ENCODE results near the gene CYFIP2.
"Not testable (repeated sequence)": the region's sequence is repeated elsewhere in the genome, so short reads cannot be mapped to it uniquely, and the experiment has no call there.

Gene CYFIP2

DNA sequence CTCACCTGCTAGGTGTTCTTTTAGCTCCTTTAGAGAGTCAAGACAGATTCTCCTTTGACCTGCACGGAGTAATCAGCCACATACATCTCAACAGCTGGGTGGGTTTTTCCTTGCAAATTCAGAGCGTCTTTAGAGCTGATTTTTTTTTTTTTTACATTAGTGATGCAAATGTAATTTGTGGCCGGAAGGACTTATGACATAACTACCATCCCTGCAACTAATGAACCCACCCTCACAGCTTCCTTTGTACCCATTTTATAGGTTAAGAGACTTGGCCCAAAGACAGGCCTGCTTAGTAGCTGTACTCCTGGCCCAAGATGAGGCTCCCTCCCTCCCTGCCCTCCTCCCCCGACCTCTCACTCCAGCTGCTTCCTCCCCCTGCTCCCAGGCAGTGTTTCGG lies 124.2 kb downstream of the CYFIP2 start:
- DNase-seq (ENCODE audit: low read depth in 2 of 2): no peak

DNA sequence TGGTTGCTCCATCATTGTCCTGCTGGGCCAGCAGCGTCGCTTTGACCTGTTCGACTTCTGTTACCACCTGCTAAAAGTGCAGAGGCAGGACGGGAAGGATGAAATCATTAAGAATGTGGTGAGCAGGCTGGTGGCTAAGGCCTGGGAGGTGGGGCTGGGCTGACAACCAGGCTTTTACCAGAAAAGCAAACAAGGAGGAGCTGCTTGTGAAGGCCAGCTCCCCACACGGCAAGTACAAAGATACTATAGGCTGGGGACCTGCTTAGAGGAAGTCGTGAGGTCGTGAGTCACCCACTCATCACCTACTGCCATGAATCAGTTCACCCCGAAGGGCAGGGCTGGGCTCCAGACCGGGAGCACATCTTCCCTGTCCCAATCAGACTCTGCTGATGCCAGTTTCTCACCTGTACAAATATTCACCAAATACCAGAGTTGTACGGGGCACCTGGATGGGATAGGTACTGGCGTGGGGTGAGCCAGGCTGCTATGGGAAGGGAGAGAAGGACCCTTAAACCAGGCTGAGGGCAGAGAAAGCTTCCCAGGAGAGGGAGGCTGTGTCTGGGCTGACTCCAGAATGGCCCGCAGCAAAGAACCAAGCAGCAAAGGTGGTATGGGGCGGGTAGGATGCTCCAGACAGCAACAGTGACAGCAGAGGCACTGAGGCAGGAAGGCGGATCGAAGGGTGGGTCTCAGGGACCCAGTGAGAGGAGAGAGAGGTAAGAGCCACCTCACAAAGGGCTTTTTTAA lies 124.8 kb downstream of the CYFIP2 start:
- peak; percentile 66 to 80 for DNase-seq (ENCODE audit: low read depth in 2 of 2)

DNA sequence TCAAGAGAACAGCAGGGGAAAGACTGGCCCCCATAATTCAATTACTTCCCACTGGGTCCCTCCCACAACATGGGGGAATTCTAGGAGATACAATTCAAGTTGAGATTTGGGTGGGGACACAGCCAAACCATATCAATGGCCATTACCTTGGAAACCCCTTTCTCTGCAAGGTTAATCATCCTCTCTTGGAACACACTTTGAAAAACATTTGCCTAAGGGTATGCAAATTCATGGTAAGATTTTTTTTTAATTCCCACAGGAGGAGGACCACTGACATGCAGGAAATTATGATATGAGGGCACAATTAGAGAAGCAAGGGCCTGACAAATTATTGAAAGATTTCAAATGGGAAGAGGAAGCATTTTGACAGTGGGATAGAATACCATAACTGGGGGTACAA lies 132.4 kb downstream of the CYFIP2 start:
- no peak for DNase-seq (ENCODE audit: low read depth in 2 of 2)

DNA sequence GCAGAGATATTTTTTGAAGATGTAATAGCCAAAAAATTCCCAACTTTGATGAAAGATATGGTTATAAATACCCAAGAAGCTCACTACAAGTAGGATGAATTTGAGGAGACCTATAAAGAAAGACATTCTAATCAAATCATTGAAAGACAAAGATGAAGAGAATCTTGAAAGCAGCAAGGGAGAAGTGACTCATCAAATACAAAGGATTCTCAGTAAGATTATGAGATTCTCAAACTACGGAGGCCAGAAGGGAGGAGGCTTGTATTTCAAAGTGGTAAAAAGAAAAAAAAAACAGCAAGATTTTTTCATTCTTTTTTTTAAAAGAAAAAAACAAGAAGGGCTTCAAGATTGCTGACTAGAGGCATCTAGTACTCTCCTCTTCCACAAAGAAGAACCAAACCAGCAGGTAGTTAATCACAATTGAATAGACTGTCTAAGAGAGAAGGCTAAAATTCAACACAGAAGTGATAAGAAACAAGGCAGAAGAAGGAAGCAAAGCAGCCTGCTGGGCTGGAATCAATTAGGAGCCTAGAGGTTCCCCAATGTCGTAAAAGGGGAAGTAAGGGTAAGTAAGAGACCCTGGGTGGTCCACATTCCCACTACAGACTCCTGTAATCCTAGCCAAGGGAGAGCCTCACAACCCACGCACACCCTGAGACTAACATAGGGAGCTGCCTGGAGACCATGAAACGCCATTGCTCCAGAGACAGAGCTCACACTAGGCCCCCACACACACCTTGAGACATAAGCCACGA lies 135.0 kb downstream of the CYFIP2 start:
- DNase-seq (ENCODE audit: low read depth in 2 of 2): no peak

DNA sequence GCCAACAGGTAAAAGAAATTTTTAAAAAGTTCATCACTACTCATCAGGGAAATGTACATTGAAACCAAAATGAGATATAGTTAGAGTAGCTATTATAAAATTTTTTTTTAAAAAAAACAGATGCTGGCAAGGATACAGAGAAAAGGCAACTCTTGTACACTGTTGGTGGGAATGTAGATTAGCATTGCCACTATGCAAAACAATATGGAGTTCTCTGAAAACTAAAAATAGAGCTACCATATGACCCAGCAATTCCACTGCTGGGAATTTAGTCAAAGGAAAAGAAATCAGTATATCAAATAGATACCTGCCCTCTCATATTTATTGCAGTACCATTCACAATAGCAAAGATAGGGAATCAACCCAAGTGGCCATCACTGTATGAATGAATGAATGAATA lies 149.9 kb downstream of the CYFIP2 start:
- no peak for DNase-seq (ENCODE audit: low read depth in 2 of 2)

DNA sequence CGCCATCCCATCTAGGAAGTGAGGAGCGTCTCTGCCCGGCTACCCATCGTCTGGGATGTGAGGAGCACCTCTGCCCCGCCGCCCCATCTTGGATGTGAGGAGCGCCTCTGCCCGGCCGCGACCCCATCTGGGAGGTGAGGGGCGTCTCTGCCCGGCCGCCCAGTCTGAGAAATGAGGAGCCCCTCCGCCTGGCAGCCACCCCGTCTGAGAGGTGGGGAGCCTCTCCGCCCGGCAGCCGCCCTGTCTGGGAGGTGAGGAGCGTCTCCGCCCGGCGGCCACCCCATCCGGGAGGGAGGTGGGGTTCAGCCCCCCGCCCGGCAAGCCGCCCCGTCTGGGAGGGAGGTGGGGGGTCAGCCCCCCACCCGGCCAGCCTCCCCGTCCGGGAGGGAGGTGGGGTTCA lies 153.6 kb downstream of the CYFIP2 start:
- not testable (repeated sequence) for DNase-seq (ENCODE audit: low read depth in 2 of 2)

DNA sequence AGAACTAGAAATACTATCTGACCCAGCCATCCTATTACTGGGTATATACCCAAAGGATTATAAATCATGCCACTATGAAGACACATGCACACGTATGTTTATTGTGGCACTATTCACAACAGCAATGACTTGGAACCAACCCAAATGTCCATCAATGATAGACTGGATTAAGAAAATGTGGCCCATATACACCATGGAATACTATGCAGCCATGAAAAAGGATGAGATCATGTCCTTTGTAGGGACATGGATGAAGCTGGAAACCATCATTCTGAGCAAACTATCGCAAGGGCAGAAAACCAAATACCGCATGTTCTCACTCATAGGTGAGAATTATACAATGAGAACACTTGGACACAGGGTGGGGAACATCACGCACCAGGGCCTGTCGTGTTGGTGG lies 164.0 kb downstream of the CYFIP2 start:
- DNase-seq (ENCODE audit: low read depth in 2 of 2): not testable (repeated sequence)

DNA sequence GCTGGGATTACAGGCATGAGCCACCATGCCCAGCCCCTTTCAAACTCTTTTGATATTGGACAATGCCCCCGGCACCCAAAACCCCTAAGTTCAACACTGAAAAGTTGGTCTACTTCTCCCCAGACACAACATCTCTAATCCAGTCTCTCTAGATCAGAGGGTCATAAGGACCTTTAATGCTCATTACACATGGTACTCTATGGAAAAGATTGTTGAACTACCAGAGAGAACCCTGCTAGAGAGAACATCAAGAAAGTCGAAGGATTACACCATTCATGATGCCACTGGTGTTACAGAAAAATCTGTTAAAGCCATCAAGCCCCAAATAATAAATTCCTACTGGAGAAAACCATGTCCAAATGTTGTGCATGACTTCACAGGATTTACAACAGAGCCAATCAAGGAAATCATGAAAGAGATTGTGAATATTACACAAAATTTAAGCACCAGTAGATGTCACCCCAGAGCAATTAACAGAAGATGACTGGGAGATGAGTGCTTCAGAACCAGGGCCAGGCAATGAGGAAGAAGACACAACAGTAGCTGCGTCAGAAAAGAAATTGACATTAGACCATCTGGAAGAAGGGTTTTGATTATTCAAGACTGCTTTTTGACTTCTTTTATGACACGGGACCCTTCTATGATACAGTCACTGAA lies 165.7 kb downstream of the CYFIP2 start:
- DNase-seq (ENCODE audit: low read depth in 2 of 2): no peak

DNA sequence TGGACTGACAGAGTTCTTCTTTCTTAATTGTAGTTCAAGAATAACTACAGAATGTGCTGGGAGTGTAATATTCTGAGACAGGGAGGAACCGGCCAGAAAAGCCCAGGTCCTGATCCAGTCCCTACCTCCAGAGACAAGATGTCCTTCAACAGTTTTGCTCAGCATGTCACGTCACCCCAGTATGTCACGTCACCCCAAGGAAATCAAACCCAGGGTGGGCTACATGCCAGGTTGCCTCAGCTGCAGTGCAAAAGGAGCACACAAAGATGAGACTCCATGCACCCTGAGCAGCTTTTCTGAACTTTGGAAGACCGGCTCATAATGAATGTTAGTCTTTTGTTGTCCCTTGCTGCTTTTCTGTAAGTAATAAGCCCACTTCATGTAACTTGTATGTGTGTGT lies 168.2 kb downstream of the CYFIP2 start:
- DNase-seq (ENCODE audit: low read depth in 2 of 2): no peak

DNA sequence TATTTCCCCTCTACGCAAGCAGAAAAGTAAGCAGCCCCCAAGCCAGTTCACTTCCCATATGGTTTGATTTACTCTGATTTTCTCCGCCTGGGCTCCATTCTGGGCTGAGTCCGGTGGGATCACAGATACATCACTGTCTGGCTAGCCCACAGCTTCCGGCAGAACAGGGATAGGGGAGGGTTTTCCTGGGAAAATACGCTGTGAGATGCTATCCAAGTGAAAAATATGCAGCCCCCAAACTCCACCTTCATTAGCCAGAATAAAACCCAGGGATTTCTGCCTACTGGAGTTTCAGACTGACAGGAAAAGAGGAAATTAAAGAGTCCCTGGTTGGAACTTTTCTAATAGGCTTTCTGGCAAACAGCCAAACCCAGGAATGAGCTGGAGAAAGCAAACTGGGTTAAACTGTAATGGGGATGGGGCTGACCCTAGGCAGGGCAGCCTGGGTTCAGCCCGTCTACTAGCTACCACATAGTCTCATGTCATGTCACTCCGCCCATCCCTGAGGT lies 177.2 kb downstream of the CYFIP2 start:
- no peak for DNase-seq (ENCODE audit: low read depth in 2 of 2)

DNA sequence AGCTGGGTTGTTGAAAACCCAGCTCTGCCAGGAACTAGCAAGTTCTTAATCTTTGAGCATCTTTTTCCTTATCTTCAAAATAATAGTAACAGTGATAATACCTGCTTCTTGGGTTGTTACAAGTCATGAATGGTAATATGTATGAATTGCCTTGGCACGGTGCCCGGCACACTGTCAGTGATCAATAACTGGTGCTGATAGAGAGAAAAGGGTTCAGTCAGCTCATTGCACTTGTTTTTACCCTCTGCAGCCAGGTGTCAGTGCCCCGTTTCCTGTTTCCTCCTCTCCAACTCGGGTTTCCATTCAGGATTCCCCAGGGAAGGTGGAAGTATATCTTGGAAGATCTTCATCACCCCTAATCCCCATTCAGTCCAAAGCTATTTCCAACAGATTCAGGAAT lies 178.3 kb downstream of the CYFIP2 start:
- no peak for DNase-seq (ENCODE audit: low read depth in 2 of 2)

All from stimulated activated CD8-positive, alpha-beta memory T cell treated with anti-CD3 and anti-CD28 coated beads, Interleukin-15, amount 100 ng/mL, for 48 hours (primary cell).